HepG2 (cell line): ENCODE data around the gene RASSF4. TPM values are rescaled to one million over a fixed set of nuclear protein-coding genes. Genes with fewer than 3 reads are reported as not detected.

ENCODE experiments used
- ATAD3A ChIP-seq: sonication (generic); formaldehyde crosslinking; IDR thresholded peaks from 2 replicates; pipeline ENCODE4 v1.4.0; 2020; ENCODE audit warnings: missing genetic modification reagents
- CCAR2 ChIP-seq: fragments of 200-400 bp; formaldehyde crosslinking; optimal IDR thresholded peaks from 2 replicates; pipeline ENCODE3; 2018; ENCODE audit warnings: low read depth, mild to moderate bottlenecking, low read length, moderate library complexity
- DNMT3B ChIP-seq: conservative IDR thresholded peaks from 2 replicates; pipeline ENCODE4 v1.6.1; 2016; ENCODE audit warnings: missing biosample characterization, control low read depth
- DRAP1 ChIP-seq: IDR thresholded peaks from 2 replicates; pipeline ENCODE4 v1.6.1; 2016; ENCODE audit warnings: missing genetic modification reagents, missing compliant biosample characterization
- FOSL1 ChIP-seq: sonication (generic); formaldehyde crosslinking; IDR thresholded peaks from 2 replicates; pipeline ENCODE4 v1.9.0; 2021; ENCODE audit warnings: missing genetic modification reagents, borderline replicate concordance
- KLF16 ChIP-seq, 2 experiments: sonication (generic) in 1 of 2; formaldehyde crosslinking in 1 of 2; IDR thresholded peaks; 2 replicates each; pipeline versions ENCODE4 v1.6.1 to v1.8.0; 2016 to 2023; ENCODE audit warnings: missing genetic modification reagents in 2 of 2, missing compliant biosample characterization in 1 of 2
- MTA1 ChIP-seq: sonication (generic); formaldehyde crosslinking; IDR thresholded peaks from 2 replicates; pipeline ENCODE4 v1.4.0; 2020; ENCODE audit warnings: missing genetic modification reagents, mild to moderate bottlenecking, borderline replicate concordance
- NKX3-1 ChIP-seq: sonication (generic); formaldehyde crosslinking; IDR thresholded peaks from 2 replicates; pipeline ENCODE4 v1.5.0; 2020; ENCODE audit warnings: missing genetic modification reagents
- NR2F2 ChIP-seq: IDR thresholded peaks from 2 replicates; pipeline ENCODE4 v1.6.1; 2012; ENCODE audit warnings: low read depth, inconsistent platforms, borderline replicate concordance
- PRDM4 ChIP-seq: sonication (generic); formaldehyde crosslinking; IDR thresholded peaks from 2 replicates; pipeline ENCODE4 v1.9.0; 2021; ENCODE audit warnings: missing genetic modification reagents, borderline replicate concordance
- SP5 ChIP-seq: IDR thresholded peaks from 2 replicates; pipeline ENCODE4 v1.6.1; 2016; ENCODE audit warnings: low read depth, borderline replicate concordance
- SRSF4 ChIP-seq: fragments of 200-400 bp; formaldehyde crosslinking; IDR thresholded peaks from one replicate; pipeline ENCODE4 v1.6.1; 2018; ENCODE audit warnings: mild to moderate bottlenecking, low read depth, low read length, moderate library complexity; ENCODE audit not compliant: poor library complexity, severe bottlenecking
- TAF1 ChIP-seq: sonication (generic); formaldehyde crosslinking; IDR thresholded peaks from 2 replicates; pipeline ENCODE4 v1.4.0; 2020; ENCODE audit warnings: missing genetic modification reagents
- TP53 ChIP-seq: sonication (generic); formaldehyde crosslinking; conservative IDR thresholded peaks from 2 replicates; pipeline ENCODE4 v1.4.0; 2020; ENCODE audit warnings: missing genetic modification reagents
- ZEB1 ChIP-seq: IDR thresholded peaks from 2 replicates; pipeline ENCODE4 v1.6.1; 2012; ENCODE audit warnings: mild to moderate bottlenecking, low read depth, inconsistent platforms; ENCODE audit not compliant: insufficient replicate concordance
- ZFP37 ChIP-seq: sonication (generic); formaldehyde crosslinking; IDR thresholded peaks from 2 replicates; pipeline ENCODE4 v1.4.0; 2020; ENCODE audit warnings: missing genetic modification reagents, borderline replicate concordance
- ZNF34 ChIP-seq: sonication (generic); formaldehyde crosslinking; IDR thresholded peaks from 2 replicates; pipeline ENCODE4 v1.4.0; 2020; ENCODE audit warnings: mild to moderate bottlenecking, missing genetic modification reagents, borderline replicate concordance
- ZNF543 ChIP-seq: sonication (generic); formaldehyde crosslinking; IDR thresholded peaks from 2 replicates; pipeline ENCODE4 v1.4.0; 2020; ENCODE audit warnings: mild to moderate bottlenecking, missing genetic modification reagents
- ZNF567 ChIP-seq: sonication (generic); formaldehyde crosslinking; IDR thresholded peaks from 2 replicates; pipeline ENCODE4 v1.8.1; 2023; ENCODE audit warnings: mild to moderate bottlenecking, missing genetic modification reagents, borderline replicate concordance
- ZNF570 ChIP-seq: sonication (generic); formaldehyde crosslinking; IDR thresholded peaks from 2 replicates; pipeline ENCODE4 v1.4.0; 2020; ENCODE audit warnings: mild to moderate bottlenecking, missing genetic modification reagents, borderline replicate concordance
- ZNF670 ChIP-seq: sonication (generic); formaldehyde crosslinking; IDR thresholded peaks from 2 replicates; pipeline ENCODE4 v1.8.0; 2022; ENCODE audit warnings: mild to moderate bottlenecking, missing genetic modification reagents, borderline replicate concordance
- ZNF772 ChIP-seq: sonication (generic); formaldehyde crosslinking; IDR thresholded peaks from 2 replicates; pipeline ENCODE4 v1.5.0; 2020; ENCODE audit warnings: mild to moderate bottlenecking, missing genetic modification reagents
- polyA plus RNA-seq, 8 experiments: library from polyadenylated mRNA; depleted of rRNA in 3 of 8; stranded (reverse) in 7 of 8; unstranded in 1 of 8; fragments of >200 nt; fragmentation: Illumina TruSeq in 4 of 8; extraction: Trizol in 4 of 8; gene quantifications; 2 replicates each; pipeline versions ENCODE4 v1.2.1 to v1.2.3, GENCODE V29; 2011 to 2016; ENCODE audit warnings: low read depth in 4 of 8, missing spikeins in 1 of 8, mixed read lengths in 1 of 8; ENCODE audit not compliant: insufficient read depth in 1 of 8
- total RNA-seq, 5 experiments: library from RNA; depleted of rRNA; stranded (reverse); fragments of >200 nt; fragmentation: Illumina TruSeq; extraction: Trizol; gene quantifications; 2 replicates each; pipeline ENCODE4 v1.2.3, GENCODE V29; 2016; ENCODE audit warnings: low read depth in 1 of 5
- TF ChIP-seq, protein P1 (sequence below): sonication (generic); formaldehyde crosslinking; IDR thresholded peaks from 2 replicates; pipeline ENCODE4 v1.8.0; 2022; ENCODE audit warnings: missing genetic modification reagents, mild to moderate bottlenecking, inconsistent platforms, borderline replicate concordance
- TF ChIP-seq, protein P2 (sequence below): sonication (generic); formaldehyde crosslinking; IDR thresholded peaks from 2 replicates; pipeline ENCODE4 v1.4.0; 2020; ENCODE audit warnings: mild to moderate bottlenecking, missing genetic modification reagents, borderline replicate concordance

RASSF4 gene
- total and polyA plus RNA-seq, 2 of the 13 experiments (the other 11 are each of a cell fraction or from before 2014, with no cell fraction given): 34.0 to 51.7 TPM

- 0 out of 2 replicates have a peak, but pooled peaks have one; percentile 8 for TF ChIP-seq DRAP1 (CRISPR knock-in tag)
- 0 out of 2 replicates have a peak, but pooled peaks have one; percentile 63 for TF ChIP-seq TP53
- no peak for TF ChIP-seq TAF1
- 0 out of 2 replicates have a peak, but pooled peaks have one; percentile 19 for TF ChIP-seq ZNF670 (CRISPR knock-in tag)
- TF ChIP-seq, protein P1, sequence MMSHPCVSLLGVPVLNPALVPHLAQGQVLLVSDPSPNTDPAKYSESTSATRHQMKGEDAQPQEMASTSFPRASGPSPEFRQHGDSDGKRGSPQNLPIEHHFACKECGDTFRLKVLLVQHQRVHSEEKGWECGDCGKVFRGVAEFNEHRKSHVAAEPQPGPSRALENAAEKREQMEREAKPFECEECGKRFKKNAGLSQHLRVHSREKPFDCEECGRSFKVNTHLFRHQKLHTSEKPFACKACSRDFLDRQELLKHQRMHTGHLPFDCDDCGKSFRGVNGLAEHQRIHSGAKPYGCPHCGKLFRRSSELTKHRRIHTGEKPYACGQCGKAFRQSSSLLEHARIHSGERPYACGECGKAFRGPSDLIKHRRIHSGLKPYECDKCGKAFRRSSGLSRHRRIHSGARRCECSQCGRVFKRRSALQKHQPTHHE (CRISPR knock-in tag): 0 out of 2 replicates have a peak, but pooled peaks have one; percentile 25
- no peak for TF ChIP-seq PRDM4 (CRISPR knock-in tag)
- TF ChIP-seq, protein P2, sequence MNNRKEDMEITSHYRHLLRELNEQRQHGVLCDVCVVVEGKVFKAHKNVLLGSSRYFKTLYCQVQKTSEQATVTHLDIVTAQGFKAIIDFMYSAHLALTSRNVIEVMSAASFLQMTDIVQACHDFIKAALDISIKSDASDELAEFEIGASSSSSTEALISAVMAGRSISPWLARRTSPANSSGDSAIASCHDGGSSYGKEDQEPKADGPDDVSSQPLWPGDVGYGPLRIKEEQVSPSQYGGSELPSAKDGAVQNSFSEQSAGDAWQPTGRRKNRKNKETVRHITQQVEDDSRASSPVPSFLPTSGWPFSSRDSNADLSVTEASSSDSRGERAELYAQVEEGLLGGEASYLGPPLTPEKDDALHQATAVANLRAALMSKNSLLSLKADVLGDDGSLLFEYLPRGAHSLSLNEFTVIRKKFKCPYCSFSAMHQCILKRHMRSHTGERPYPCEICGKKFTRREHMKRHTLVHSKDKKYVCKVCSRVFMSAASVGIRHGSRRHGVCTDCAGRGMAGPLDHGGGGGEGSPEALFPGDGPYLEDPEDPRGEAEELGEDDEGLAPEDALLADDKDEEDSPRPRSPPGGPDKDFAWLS (CRISPR knock-in tag): no peak
- no peak for TF ChIP-seq FOSL1 (CRISPR knock-in tag)
- TF ChIP-seq KLF16 (CRISPR knock-in tag; IDR thresholded peaks at IDR 0.05): no peak; a peak in 1 of 4 replicates
- no peak for TF ChIP-seq NR2F2
- TF ChIP-seq ZNF543 (CRISPR knock-in tag): peak; percentile 61; the same call in 1 of the 2 replicates
- TF ChIP-seq ZEB1: no peak
- TF ChIP-seq SRSF4: no peak
- TF ChIP-seq NKX3-1 (CRISPR knock-in tag): no peak
- TF ChIP-seq CCAR2: no peak
- no peak for TF ChIP-seq ZNF570
- TF ChIP-seq SP5 (CRISPR knock-in tag): 0 out of 2 replicates have a peak, but pooled peaks have one; percentile 24
- peak; percentile 36 for TF ChIP-seq ZNF34
- TF ChIP-seq DNMT3B (CRISPR knock-in tag): no peak
- no peak for TF ChIP-seq ZFP37
- TF ChIP-seq ATAD3A (CRISPR knock-in tag): no peak
- TF ChIP-seq MTA1 (CRISPR knock-in tag): peak; percentile 36; the same call in 1 of the 2 replicates
- TF ChIP-seq ZNF567: no peak
- TF ChIP-seq ZNF772 (CRISPR knock-in tag): peak; percentile 64; the same call in 1 of the 2 replicates
Measured at GRCh38 chr10:44974628-44975430, 15.2 kb downstream of the RASSF4 start (continued).
